Nephron (organoid): ENCODE results near the gene TSPYL1.
"Not testable (repeated sequence)": the region's sequence is repeated elsewhere in the genome, so short reads cannot be mapped to it uniquely, and the experiment has no call there.

Source experiments
- H3K27ac Mint-ChIP-seq, 3 experiments: 2 replicates each; pipeline ENCODE4 v1.8.0; 2020; ENCODE audit warnings: mixed read lengths in 3 of 3, mild to moderate bottlenecking in 2 of 3, moderate library complexity in 1 of 3
- H3K27me3 Mint-ChIP-seq: 2 replicates; pipeline ENCODE4 v1.8.0; 2021; ENCODE audit warnings: low read depth, mild to moderate bottlenecking, moderate library complexity, mixed read lengths
- H3K36me3 Mint-ChIP-seq: 2 replicates; pipeline ENCODE4 v1.8.0; 2020; ENCODE audit warnings: low read depth, mixed read lengths
- H3K4me1 Mint-ChIP-seq: 2 replicates; pipeline ENCODE4 v1.8.0; 2020; ENCODE audit warnings: mixed read lengths
- H3K4me3 Mint-ChIP-seq, 3 experiments: 2 replicates each; pipeline ENCODE4 v1.8.0; 2020; ENCODE audit warnings: mild to moderate bottlenecking in 3 of 3, mixed read lengths in 3 of 3, moderate library complexity in 2 of 3
- H3K9me3 Mint-ChIP-seq: 2 replicates; pipeline ENCODE4 v1.8.0; 2020; ENCODE audit warnings: mixed read lengths
- CTCF ChIP-seq, 3 experiments: fragments of 200-600 bp; sonication (generic); IDR thresholded peaks; one replicate each; pipeline ENCODE4 v1.5.0; 2021; ENCODE audit warnings: antibody characterized with exemption in 3 of 3; ENCODE audit not compliant: unreplicated experiment in 3 of 3

TSPYL1 gene

GRCh38 chr6:116290799-116291198, 11.1 kb upstream of the TSPYL1 start:
- Mint-ChIP-seq H3K4me3 (no peak overlapping the region), H3K36me3 (no peaks in the 10 kb centered on the region), H3K27ac (no peak overlapping the region), H3K27me3 (no peaks in the 10 kb centered on the region), H3K9me3 (no peaks in the 10 kb centered on the region), H3K4me1 (no peaks in the 10 kb centered on the region)
- TF ChIP-seq CTCF (IDR thresholded peaks at IDR 0.05; ENCODE audit: unreplicated experiment in 3 of 3): no peak

GRCh38 chr6:116289876-116290275, 10.1 kb upstream of the TSPYL1 start:
- H3K27me3 Mint-ChIP-seq: no peaks in the 10 kb centered on the region
- H3K9me3 Mint-ChIP-seq: no peaks in the 10 kb centered on the region
- TF ChIP-seq CTCF (IDR thresholded peaks at IDR 0.05; ENCODE audit: unreplicated experiment in 3 of 3): no peak
- H3K4me3 Mint-ChIP-seq: no peak overlapping the region
- no peak overlapping the region for H3K27ac Mint-ChIP-seq
- no peaks in the 10 kb centered on the region for H3K4me1 Mint-ChIP-seq
- H3K36me3 Mint-ChIP-seq: no peaks in the 10 kb centered on the region

- Mint-ChIP-seq H3K27ac (no peak overlapping the region), H3K4me1 (no peaks in the 10 kb centered on the region), H3K4me3 (no peak overlapping the region), H3K9me3 (no peaks in the 10 kb centered on the region), H3K36me3 (no peaks in the 10 kb centered on the region), H3K27me3 (no peaks in the 10 kb centered on the region)
- TF ChIP-seq CTCF (IDR thresholded peaks at IDR 0.05; ENCODE audit: unreplicated experiment in 3 of 3): peak; percentile 88 to 97 (median 91)
These were observed 8.1 kb upstream of the TSPYL1 start for GRCh38 chr6:116287689-116288282.

- no peak overlapping the region for H3K4me3 Mint-ChIP-seq
- no peaks in the 10 kb centered on the region for H3K9me3 Mint-ChIP-seq
These were observed 7.1 kb upstream of the TSPYL1 start for GRCh38 chr6:116286773-116287358.

GRCh38 chr6:116284984-116285383, 5.3 kb upstream of the TSPYL1 start:
- H3K27me3 Mint-ChIP-seq, H3K27ac Mint-ChIP-seq, H3K4me3 Mint-ChIP-seq, H3K36me3 Mint-ChIP-seq, H3K9me3 Mint-ChIP-seq: not testable (repeated sequence)
- H3K4me1 Mint-ChIP-seq: peaks cover 16% of the 10 kb centered on the region

More at GRCh38 chr6:116286773-116287358, 7.1 kb upstream of the TSPYL1 start:
- Mint-ChIP-seq H3K27ac (no peak overlapping the region), H3K27me3 (no peaks in the 10 kb centered on the region), H3K4me1 (peaks cover 4% of the 10 kb centered on the region), H3K36me3 (no peaks in the 10 kb centered on the region)
- TF ChIP-seq CTCF (IDR thresholded peaks at IDR 0.05; ENCODE audit: unreplicated experiment in 3 of 3): no peak

GRCh38 chr6:116283191-116283590, 3.5 kb upstream of the TSPYL1 start:
- no peaks in the 10 kb centered on the region for H3K27me3 Mint-ChIP-seq
- no peak overlapping the region for H3K4me3 Mint-ChIP-seq
- TF ChIP-seq CTCF (IDR thresholded peaks at IDR 0.05; ENCODE audit: unreplicated experiment in 3 of 3): no peak
- no peaks in the 10 kb centered on the region for H3K9me3 Mint-ChIP-seq
- peak overlapping the region in 2 of 3 experiments; percentile 36 to 48 for H3K27ac Mint-ChIP-seq
- peaks cover 31% of the 10 kb centered on the region for H3K4me1 Mint-ChIP-seq
- H3K36me3 Mint-ChIP-seq: peaks cover 7% of the 10 kb centered on the region
